ENCODE results near the gene SPOPL. TPM values are rescaled to one million over a fixed set of nuclear protein-coding genes. Genes with fewer than 3 reads are reported as not detected.

SPOPL gene
- polyA plus RNA-seq, 1 of the 3 experiments (the other 2 are of a cell fraction) = 4.5 TPM

GRCh38 chr2:138497294-138497693, 4.3 kb upstream of the SPOPL start:
- POLR2A ChIA-PET = no interaction called here
- H3K9me2 ChIP-seq = no peaks in the 10 kb centered on the region
- WGBS (ENCODE audit: low lambda C conversion rate) = 96% methylated on average over 4 of the region's 4 CpGs

More at GRCh38 chr2:138497294-138497693, 4.3 kb upstream of the SPOPL start:
- Histone ChIP-seq H3K4me3 (ENCODE audit: low read depth in 2 of 2, low read length in 1 of 2) (no peak overlapping the region), H3K27ac (ENCODE audit: low read depth in 2 of 2, low read length in 1 of 2) (no peak overlapping the region), H3K36me3 (replicated peaks in 1 of 2; ENCODE audit: control insufficient read depth in 1 of 2, insufficient read depth in 2 of 2, low read length in 1 of 2) (peaks cover 0 to 2% of the 10 kb centered on the region in 2 experiments), H4K20me1 (ENCODE audit: insufficient read depth) (no peaks in the 10 kb centered on the region), H3K27me3 (ENCODE audit: insufficient read depth) (no peaks in the 10 kb centered on the region), H3K9me3 (no peaks in the 10 kb centered on the region), H3K9ac (no peak overlapping the region), H3K79me2 (ENCODE audit: insufficient read depth) (peaks cover 3% of the 10 kb centered on the region), H3F3A (replicated peaks; ENCODE audit: insufficient read depth) (no peaks in the 10 kb centered on the region), H3K4me2 (no peak overlapping the region), H3K4me1 (ENCODE audit: control insufficient read depth in 1 of 2, insufficient read depth in 2 of 2, low read depth in 1 of 2, low read length in 1 of 2) (peaks cover 0 to 14% of the 10 kb centered on the region in 2 experiments; a peak in 1 of 4 replicates), H2AFZ (ENCODE audit: low read depth) (no peak overlapping the region)
- DNase-seq = no peak
- TF ChIP-seq USF1 (IDR thresholded peaks at IDR 0.05; ENCODE audit: borderline replicate concordance, low read depth) = no peak
- TF ChIP-seq ELF1 (IDR thresholded peaks at IDR 0.05) = no peak
- no peak for TF ChIP-seq RCOR1 (IDR thresholded peaks at IDR 0.05; ENCODE audit: low read length)
- TF ChIP-seq FOSL2 (IDR thresholded peaks at IDR 0.05; ENCODE audit: borderline replicate concordance, low read depth) = no peak
- no peak for TF ChIP-seq PBX3 (IDR thresholded peaks at IDR 0.05)
- TF ChIP-seq GATA2 (CRISPR knock-in tag; IDR thresholded peaks at IDR 0.05) = no peak
- no peak for TF ChIP-seq FOXM1 (IDR thresholded peaks at IDR 0.05; ENCODE audit: low read depth)
- no peak for TF ChIP-seq FOXJ3 (CRISPR knock-in tag; IDR thresholded peaks at IDR 0.05)
- no peak for TF ChIP-seq TEAD4 (IDR thresholded peaks at IDR 0.05; ENCODE audit: borderline replicate concordance, insufficient read depth)
- no peak for TF ChIP-seq ZBTB33 (IDR thresholded peaks at IDR 0.05; ENCODE audit: borderline replicate concordance, low read depth)
- TF ChIP-seq CTCF (IDR thresholded peaks at IDR 0.05) = no peak
- no peak for TF ChIP-seq NRF1 (IDR thresholded peaks at IDR 0.05; ENCODE audit: low read depth, low read length)
- no peak for TF ChIP-seq EP300 (IDR thresholded peaks at IDR 0.05; ENCODE audit: borderline replicate concordance in 1 of 2, low read depth in 1 of 2, low read length in 1 of 2)
- no peak for TF ChIP-seq CHD2 (IDR thresholded peaks at IDR 0.05; ENCODE audit: low read length, partially characterized antibody)
- TF ChIP-seq MXI1 (IDR thresholded peaks at IDR 0.05; ENCODE audit: low read depth, low read length) = no peak
- TF ChIP-seq RAD21 (IDR thresholded peaks at IDR 0.05; ENCODE audit: low read length) = no peak
- TF ChIP-seq USF2 (IDR thresholded peaks at IDR 0.05; ENCODE audit: borderline replicate concordance, low read depth, low read length) = no peak
- no peak for TF ChIP-seq NFIC (IDR thresholded peaks at IDR 0.05; ENCODE audit: borderline replicate concordance)
- TF ChIP-seq POLR2AphosphoS5 (IDR thresholded peaks at IDR 0.05; ENCODE audit: low read depth, low read length) = no peak
- CTCF ChIA-PET = no interaction called here

Data from SK-N-SH (cell line).